Myometrial cell (primary cell): ENCODE data around the gene PRR32. TPM values are rescaled to one million over a fixed set of nuclear protein-coding genes. Genes with fewer than 3 reads are reported as not detected.

ENCODE experiments used
- total RNA-seq: library from RNA; depleted of rRNA; stranded (reverse); fragments of >200 nt; gene quantifications from 2 replicates; pipeline ENCODE4 v1.2.3, GENCODE V29; 2015

Gene PRR32, protein sequence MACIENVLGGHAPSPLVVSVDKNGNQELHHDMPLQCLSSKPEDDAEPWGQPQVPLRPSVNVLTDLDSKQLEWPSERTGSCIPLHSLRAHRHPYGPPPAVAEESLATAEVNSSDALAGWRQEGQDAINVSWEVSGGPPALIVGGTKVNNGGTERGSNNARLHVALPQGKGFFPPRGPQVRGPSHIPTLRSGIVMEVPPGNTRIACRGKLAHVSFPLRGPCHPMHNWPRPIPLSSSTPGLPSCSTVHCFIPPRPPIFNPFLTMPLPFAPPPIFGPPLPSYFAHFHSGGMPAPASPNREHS
- not detected in 2 replicates for total RNA-seq

DNA sequence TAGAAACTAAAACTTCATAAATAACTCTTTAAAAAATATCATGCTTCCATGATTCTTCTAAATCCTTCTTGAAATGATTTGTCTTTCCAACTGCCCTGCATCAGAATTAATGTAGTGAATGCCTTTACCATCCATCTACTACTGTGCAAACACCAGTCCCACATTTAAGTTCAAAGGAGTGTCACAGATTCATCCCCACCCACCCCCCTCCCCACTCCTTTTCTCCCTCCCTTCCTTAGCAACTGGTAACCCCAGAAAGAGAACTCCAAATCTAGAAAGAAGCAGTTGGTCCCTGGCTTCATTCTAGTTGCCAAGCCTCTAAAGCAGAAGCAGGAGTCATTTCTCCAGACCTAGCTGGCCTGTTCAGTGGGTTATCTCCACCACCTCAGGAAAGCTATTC is at the start of gene PRR32:
Gene PRR32, plus strand, starts transcription at position 301 of the 400 bp plus-strand sequence. CDS start 115 bp downstream, outside the sequence.

